ENCODE results near the gene AFM.

- no peak for TF ChIP-seq CTCF (IDR thresholded peaks at IDR 0.05)
- TF ChIP-seq POLR2AphosphoS5 (IDR thresholded peaks at IDR 0.05): no peak
These were observed 44.6 kb upstream of the AFM start for GRCh38 chr4:73436674-73437557.

All from breast epithelium (tissue), 3 donors.